SK-N-SH (cell line): ENCODE measurements around the gene ATP6V1G1. TPM values are rescaled to one million over a fixed set of nuclear protein-coding genes. Genes with fewer than 3 reads are reported as not detected.

Experiments used
- CTCF ChIA-PET: fragments of 300-600, 350-600 bp; formaldehyde crosslinking; extraction: SDS; loops from one replicate; lab custom pipeline; 2021; lab: Yijun Ruan, JAX
- POLR2A ChIA-PET: fragments of 350-600 bp; sonication (Branson Sonifier 250); formaldehyde crosslinking; extraction: SDS; loops from one replicate; lab custom pipeline; 2020; ENCODE audit warnings: antibody characterized with exemption, inconsistent platforms; lab: Yijun Ruan, JAX
- DNase-seq: peaks from one replicate; pipeline ENCODE4 v3.0.0; 2012
- H2AFZ ChIP-seq: fragments of 200-600 bp; sonication (generic); 2 replicates; pipeline ENCODE4 v1.8.1; 2016; ENCODE audit warnings: antibody characterized with exemption, mild to moderate bottlenecking, low read depth
- H3F3A ChIP-seq: fragments of 200-600 bp; sonication (generic); replicated peaks from 2 replicates; pipeline ENCODE3; 2016; ENCODE audit warnings: antibody characterized with exemption, mild to moderate bottlenecking; ENCODE audit not compliant: insufficient read depth
- H3K27ac ChIP-seq, 2 experiments: fragments of 200-500 bp in 1 of 2; fragments of 200-600 bp in 1 of 2; sonication (Bioruptor generic) in 1 of 2; sonication (generic), shearing (Covaris generic) in 1 of 2; 2 replicates each; pipeline versions ENCODE4 v1.5.1 to v1.6.1; 2014 to 2016; ENCODE audit warnings: low read depth in 2 of 2, inconsistent platforms in 1 of 2, low read length in 1 of 2, mild to moderate bottlenecking in 1 of 2, mixed read lengths in 1 of 2
- H3K27me3 ChIP-seq: fragments of 200-600 bp; sonication (generic), shearing (Covaris generic); 2 replicates; pipeline ENCODE4 v1.6.1; 2016; ENCODE audit warnings: mixed run types; ENCODE audit not compliant: insufficient read depth
- H3K36me3 ChIP-seq, 2 experiments: fragments of 200-500 bp in 1 of 2; fragments of 200-600 bp in 1 of 2; sonication (Bioruptor generic) in 1 of 2; sonication (generic) in 1 of 2; replicated peaks in 1 of 2; 2 replicates each; pipeline versions ENCODE3 to v1.5.1; 2014 to 2016; ENCODE audit warnings: low read length in 1 of 2, mild to moderate bottlenecking in 1 of 2; ENCODE audit not compliant: insufficient read depth in 2 of 2, control insufficient read depth in 1 of 2
- H3K4me1 ChIP-seq, 2 experiments: fragments of 200-500 bp in 1 of 2; fragments of 200-600 bp in 1 of 2; sonication (Bioruptor generic) in 1 of 2; sonication (generic), shearing (Covaris generic) in 1 of 2; 2 replicates each; pipeline versions ENCODE4 v1.5.1 to v1.6.1; 2014 to 2016; ENCODE audit warnings: low read depth in 1 of 2, low read length in 1 of 2, mixed run types in 1 of 2; ENCODE audit not compliant: insufficient read depth in 2 of 2, control insufficient read depth in 1 of 2
- H3K4me2 ChIP-seq: fragments of 200-600 bp; sonication (generic), shearing (Covaris generic); 2 replicates; pipeline ENCODE4 v1.6.1; 2017; ENCODE audit warnings: mixed run types
- H3K4me3 ChIP-seq, 2 experiments: fragments of 200-500 bp in 1 of 2; fragments of 200-600 bp in 1 of 2; sonication (Bioruptor generic) in 1 of 2; sonication (generic), shearing (Covaris generic) in 1 of 2; 2 replicates each; pipeline versions ENCODE4 v1.5.1 to v1.8.1; 2014 to 2016; ENCODE audit warnings: low read depth in 2 of 2, inconsistent platforms in 1 of 2, low read length in 1 of 2, mild to moderate bottlenecking in 1 of 2, mixed read lengths in 1 of 2, moderate library complexity in 1 of 2
- H3K79me2 ChIP-seq: fragments of 200-600 bp; sonication (generic); 2 replicates; pipeline ENCODE4 v1.8.1; 2017; ENCODE audit warnings: mild to moderate bottlenecking; ENCODE audit not compliant: insufficient read depth
- H3K9ac ChIP-seq: fragments of 200-600 bp; sonication (generic); 2 replicates; pipeline ENCODE4 v1.6.1; 2017; ENCODE audit warnings: mixed run types
- H3K9me2 ChIP-seq: fragments of 200-600 bp; sonication (generic); 2 replicates; pipeline ENCODE4 v1.6.1; 2017; ENCODE audit warnings: mixed run types
- H3K9me3 ChIP-seq: fragments of 200-600 bp; sonication (generic); 2 replicates; pipeline ENCODE4 v1.6.1; 2017; ENCODE audit warnings: mixed run types, mild to moderate bottlenecking, moderate library complexity
- H4K20me1 ChIP-seq: fragments of 200-600 bp; sonication (generic); 2 replicates; pipeline ENCODE4 v1.6.1; 2017; ENCODE audit warnings: mild to moderate bottlenecking, mixed run types; ENCODE audit not compliant: insufficient read depth
- ELF1 ChIP-seq: IDR thresholded peaks from 2 replicates; pipeline ENCODE4 v1.4.0; 2012
- FOXM1 ChIP-seq: IDR thresholded peaks from 2 replicates; pipeline ENCODE4 v1.4.0; 2012; ENCODE audit warnings: low read depth, mild to moderate bottlenecking
- GABPA ChIP-seq: IDR thresholded peaks from 2 replicates; pipeline ENCODE4 v1.4.0; 2012; ENCODE audit warnings: low read depth, mild to moderate bottlenecking
- GATA2 ChIP-seq: sonication (generic); formaldehyde crosslinking; IDR thresholded peaks from 2 replicates; pipeline ENCODE4 v1.5.0; 2020; ENCODE audit warnings: mild to moderate bottlenecking, missing genetic modification reagents
- NRF1 ChIP-seq: IDR thresholded peaks from 2 replicates; pipeline ENCODE4 v1.6.1; 2012; ENCODE audit warnings: low read depth, mild to moderate bottlenecking, low read length
- PBX3 ChIP-seq: IDR thresholded peaks from 2 replicates; pipeline ENCODE4; 2012
- RCOR1 ChIP-seq: fragments of 150-350 bp; IDR thresholded peaks from 2 replicates; pipeline ENCODE4 v1.6.1; 2017; ENCODE audit warnings: antibody characterized with exemption, low read length
- RFX5 ChIP-seq: IDR thresholded peaks from 2 replicates; pipeline ENCODE4 v1.6.1; 2012; ENCODE audit warnings: mild to moderate bottlenecking, improper control_type of control experiment, low read length
- TEAD4 ChIP-seq: IDR thresholded peaks from 2 replicates; pipeline ENCODE4 v1.4.0; 2012; ENCODE audit warnings: mild to moderate bottlenecking, borderline replicate concordance; ENCODE audit not compliant: insufficient read depth
- USF1 ChIP-seq: IDR thresholded peaks from 2 replicates; pipeline ENCODE4 v1.4.0; 2012; ENCODE audit warnings: low read depth, borderline replicate concordance
- ZBTB33 ChIP-seq: IDR thresholded peaks from 2 replicates; pipeline ENCODE4 v1.4.0; 2012; ENCODE audit warnings: low read depth, borderline replicate concordance
- WGBS: methylation state at CpG from one replicate; pipeline ENCODE4 v1.1.6; 2017; ENCODE audit warnings: low lambda C conversion rate; 5-methylcytosine and 5-hydroxymethylcytosine counted together
- polyA plus RNA-seq, 3 experiments: library from polyadenylated mRNA; depleted of rRNA; stranded (reverse); fragments of >200 nt; gene quantifications; 2 replicates each; pipeline ENCODE4 v1.2.3, GENCODE V29; 2012
- TF ChIP-seq, protein P1 (sequence below): IDR thresholded peaks from 2 replicates; pipeline ENCODE4 v1.6.1; 2012; ENCODE audit warnings: mild to moderate bottlenecking, low read depth, low read length, moderate library complexity
- TF ChIP-seq, protein P2 (sequence below): fragments of 150-350 bp; IDR thresholded peaks from 2 replicates; pipeline ENCODE4 v1.6.1; 2017; ENCODE audit warnings: antibody characterized with exemption, low read length, low read depth, borderline replicate concordance

ATP6V1G1 gene
- polyA plus RNA-seq, 1 of the 3 experiments (the other 2 are of a cell fraction), result 119 TPM

DNA sequence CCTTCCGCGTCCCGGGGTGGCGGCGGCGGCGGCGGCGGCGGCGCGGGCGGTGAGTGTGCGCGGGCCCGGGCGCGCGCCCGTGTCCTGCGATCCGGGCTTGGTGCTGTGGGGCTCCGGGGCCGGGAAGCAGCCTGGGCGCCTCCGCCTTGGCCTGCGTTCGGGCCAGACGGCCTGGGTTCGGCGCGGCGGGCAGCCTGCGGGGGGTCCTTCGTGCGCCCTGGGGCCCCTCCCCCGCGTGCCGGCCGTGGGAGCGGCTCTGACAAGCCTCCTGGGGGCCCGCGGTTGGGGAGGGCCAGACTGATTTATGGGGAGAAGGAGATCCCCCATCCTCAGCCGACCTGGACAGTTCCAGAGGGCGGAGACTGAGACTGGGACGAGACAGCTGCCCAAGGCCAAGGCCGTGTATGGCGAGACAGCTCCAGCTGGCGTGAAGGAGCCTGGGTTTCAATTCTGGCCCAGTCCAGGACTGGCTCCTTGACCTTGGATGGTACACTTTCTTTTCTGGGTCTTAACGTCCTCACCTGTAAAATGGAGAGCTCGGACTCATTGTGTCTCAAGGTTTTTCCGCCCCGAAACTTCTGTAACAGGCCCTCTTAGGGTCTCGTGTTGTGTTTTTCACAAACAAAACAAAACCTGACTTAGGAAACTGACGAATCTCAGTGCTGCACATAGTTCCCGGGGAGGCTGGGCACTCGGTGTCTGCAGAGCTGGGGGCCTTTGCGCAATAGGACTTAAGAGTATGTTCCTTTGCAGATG, 24.1 kb downstream of the ATP6V1G1 start (continued):
- no peak for TF ChIP-seq USF1
- TF ChIP-seq PBX3, result peak; percentile 42; the same call in 1 of the 2 replicates
- no peak for TF ChIP-seq GATA2 (CRISPR knock-in tag)

- Histone ChIP-seq H2AFZ (0 out of 2 replicates have a peak overlapping the region, but pooled peaks have one; percentile 80), H3K27me3 (no peaks in the 10 kb centered on the region), H3K36me3 (no peaks in the 10 kb centered on the region), H4K20me1 (no peaks in the 10 kb centered on the region), H3K4me1 (peaks cover 4 to 15% of the 10 kb centered on the region in 2 experiments; a peak in 1 of 4 replicates)
- TF ChIP-seq GABPA (no peak), FOXM1 (no peak), NRF1 (no peak), ELF1 (no peak)
- TF ChIP-seq, all 33 proteins: peak for 0
- Histone ChIP-seq H3K4me3 (peak overlapping the region; percentile 61 to 86; a peak in 3 of 4 replicates), H3K4me2 (peak overlapping the region; percentile 92), H3K79me2 (no peaks in the 10 kb centered on the region; the same call in 1 of the 2 replicates), H3F3A (no peaks in the 10 kb centered on the region), H3K27ac (peak overlapping the region in 1 of 2 experiments; percentile 69; a peak in 3 of 4 replicates), H3K9ac (peak overlapping the region; percentile 77; the same call in 1 of the 2 replicates), H3K9me3 (no peaks in the 10 kb centered on the region), H3K9me2 (no peaks in the 10 kb centered on the region)
- POLR2A ChIA-PET, result interaction anchor here (1.5 to 2.6 kb wide), 2 partner anchors 18 to 25 kb away, joined by 3 to 18 read pairs; partner anchors contain the start of gene ATP6V1G1
- CTCF ChIA-PET, result interaction anchor here (1.0 to 1.5 kb wide), 3 partner anchors 41 to 207 kb away, joined by 4 to 8 read pairs (median 7); no protein-coding TSS in a partner anchor
- peak; percentile 37 for DNase-seq
- 69% methylated on average over 4 of the region's 4 CpGs for WGBS
Observed at GRCh38 chr9:114612272-114612923, 24.8 kb downstream of the ATP6V1G1 start.

DNA sequence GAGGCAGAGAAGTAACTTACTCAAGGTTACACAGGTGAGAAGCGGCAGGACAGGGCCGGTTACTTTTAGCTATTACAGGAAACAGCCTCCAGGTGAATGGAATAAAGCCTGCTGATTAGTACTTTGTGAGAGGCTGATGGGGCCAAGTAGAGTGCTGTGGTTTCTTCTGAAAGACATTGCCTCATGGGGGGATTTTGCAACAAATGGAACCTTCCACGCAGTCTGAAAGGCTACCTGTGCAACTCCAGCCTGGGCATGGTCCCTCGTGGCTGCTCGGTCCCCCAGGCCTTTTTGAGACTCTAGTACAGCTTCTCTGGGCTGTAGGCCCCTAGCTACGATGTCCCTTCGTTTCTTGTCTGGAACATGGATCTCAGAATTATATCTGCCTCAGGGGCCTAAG, 25.5 kb downstream of the ATP6V1G1 start:
- Histone ChIP-seq H3F3A (no peaks in the 10 kb centered on the region), H3K4me1 (peaks cover 4 to 15% of the 10 kb centered on the region in 2 experiments; a peak in 1 of 4 replicates), H3K4me2 (no peak overlapping the region), H3K27ac (no peak overlapping the region; a peak in 1 of 4 replicates), H3K36me3 (no peaks in the 10 kb centered on the region), H3K4me3 (no peak overlapping the region), H3K9ac (no peak overlapping the region), H3K27me3 (no peaks in the 10 kb centered on the region), H2AFZ (no peak overlapping the region), H3K9me3 (no peaks in the 10 kb centered on the region), H3K9me2 (no peaks in the 10 kb centered on the region), H4K20me1 (no peaks in the 10 kb centered on the region), H3K79me2 (no peaks in the 10 kb centered on the region; the same call in 1 of the 2 replicates)
- CTCF ChIA-PET, result interaction anchor here (1.4 to 1.5 kb wide), 2 partner anchors 40 to 208 kb away, joined by 4 to 7 read pairs; no protein-coding TSS in a partner anchor
- no peak for DNase-seq
- WGBS, result 92% methylated on average over 7 of the region's 7 CpGs
- POLR2A ChIA-PET, result interaction anchor here (2.6 kb wide), 1 partner anchor 25 kb away, joined by 18 read pairs; the partner anchor contains the start of gene ATP6V1G1
- TF ChIP-seq RFX5, result no peak
- TF ChIP-seq RCOR1, result no peak
- TF ChIP-seq ZBTB33, result no peak
- TF ChIP-seq TEAD4, result no peak
- TF ChIP-seq, protein P1, sequence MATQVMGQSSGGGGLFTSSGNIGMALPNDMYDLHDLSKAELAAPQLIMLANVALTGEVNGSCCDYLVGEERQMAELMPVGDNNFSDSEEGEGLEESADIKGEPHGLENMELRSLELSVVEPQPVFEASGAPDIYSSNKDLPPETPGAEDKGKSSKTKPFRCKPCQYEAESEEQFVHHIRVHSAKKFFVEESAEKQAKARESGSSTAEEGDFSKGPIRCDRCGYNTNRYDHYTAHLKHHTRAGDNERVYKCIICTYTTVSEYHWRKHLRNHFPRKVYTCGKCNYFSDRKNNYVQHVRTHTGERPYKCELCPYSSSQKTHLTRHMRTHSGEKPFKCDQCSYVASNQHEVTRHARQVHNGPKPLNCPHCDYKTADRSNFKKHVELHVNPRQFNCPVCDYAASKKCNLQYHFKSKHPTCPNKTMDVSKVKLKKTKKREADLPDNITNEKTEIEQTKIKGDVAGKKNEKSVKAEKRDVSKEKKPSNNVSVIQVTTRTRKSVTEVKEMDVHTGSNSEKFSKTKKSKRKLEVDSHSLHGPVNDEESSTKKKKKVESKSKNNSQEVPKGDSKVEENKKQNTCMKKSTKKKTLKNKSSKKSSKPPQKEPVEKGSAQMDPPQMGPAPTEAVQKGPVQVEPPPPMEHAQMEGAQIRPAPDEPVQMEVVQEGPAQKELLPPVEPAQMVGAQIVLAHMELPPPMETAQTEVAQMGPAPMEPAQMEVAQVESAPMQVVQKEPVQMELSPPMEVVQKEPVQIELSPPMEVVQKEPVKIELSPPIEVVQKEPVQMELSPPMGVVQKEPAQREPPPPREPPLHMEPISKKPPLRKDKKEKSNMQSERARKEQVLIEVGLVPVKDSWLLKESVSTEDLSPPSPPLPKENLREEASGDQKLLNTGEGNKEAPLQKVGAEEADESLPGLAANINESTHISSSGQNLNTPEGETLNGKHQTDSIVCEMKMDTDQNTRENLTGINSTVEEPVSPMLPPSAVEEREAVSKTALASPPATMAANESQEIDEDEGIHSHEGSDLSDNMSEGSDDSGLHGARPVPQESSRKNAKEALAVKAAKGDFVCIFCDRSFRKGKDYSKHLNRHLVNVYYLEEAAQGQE, result no peak
- TF ChIP-seq, protein P2, sequence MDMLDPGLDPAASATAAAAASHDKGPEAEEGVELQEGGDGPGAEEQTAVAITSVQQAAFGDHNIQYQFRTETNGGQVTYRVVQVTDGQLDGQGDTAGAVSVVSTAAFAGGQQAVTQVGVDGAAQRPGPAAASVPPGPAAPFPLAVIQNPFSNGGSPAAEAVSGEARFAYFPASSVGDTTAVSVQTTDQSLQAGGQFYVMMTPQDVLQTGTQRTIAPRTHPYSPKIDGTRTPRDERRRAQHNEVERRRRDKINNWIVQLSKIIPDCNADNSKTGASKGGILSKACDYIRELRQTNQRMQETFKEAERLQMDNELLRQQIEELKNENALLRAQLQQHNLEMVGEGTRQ, result no peak
